Measurements from ENCODE around the gene RNF130. TPM values are rescaled to one million over a fixed set of nuclear protein-coding genes. Genes with fewer than 3 reads are reported as not detected.

Gene RNF130
- total RNA-seq, 1 donor from 2014 or later = 19.8 TPM

- peaks cover 8 to 12% (median 9%) of the 10 kb centered on the region in 3 donors for H3K4me1 ChIP-seq (ENCODE audit: control insufficient read depth in 3 of 3, insufficient read depth in 3 of 3, low read length in 3 of 3)
- H3K9ac ChIP-seq (ENCODE audit: low read depth in 1 of 3, low read length in 3 of 3) = no peak overlapping the region
- H3K27ac ChIP-seq (ENCODE audit: low read depth, low read length) = no peak overlapping the region
- no peaks in the 10 kb centered on the region for H3K27me3 ChIP-seq (ENCODE audit: control insufficient read depth in 3 of 3, insufficient read depth in 3 of 3, low read length in 3 of 3)
- no peak overlapping the region for H3K4me3 ChIP-seq (ENCODE audit: low read length in 3 of 3)
- no peaks in the 10 kb centered on the region for H3K36me3 ChIP-seq (ENCODE audit: control insufficient read depth in 3 of 3, insufficient read depth in 3 of 3, low read length in 3 of 3)
- H3K9me3 ChIP-seq (ENCODE audit: control insufficient read depth in 3 of 3, low read length in 3 of 3) = no peaks in the 10 kb centered on the region
These were observed 28.2 kb downstream of the RNF130 start for GRCh38 chr5:180043377-180043776.

- no peaks in the 10 kb centered on the region for H3K9me3 ChIP-seq (ENCODE audit: control insufficient read depth in 3 of 3, low read length in 3 of 3)
- peaks cover 4 to 8% (median 7%) of the 10 kb centered on the region in 3 donors for H3K36me3 ChIP-seq (ENCODE audit: control insufficient read depth in 3 of 3, insufficient read depth in 3 of 3, low read length in 3 of 3)
- H3K9ac ChIP-seq (ENCODE audit: low read depth in 1 of 3, low read length in 3 of 3) = no peak overlapping the region
- H3K27me3 ChIP-seq (ENCODE audit: control insufficient read depth in 3 of 3, insufficient read depth in 3 of 3, low read length in 3 of 3) = no peaks in the 10 kb centered on the region
- H3K4me3 ChIP-seq (ENCODE audit: low read length in 3 of 3) = no peak overlapping the region
- H3K4me1 ChIP-seq (ENCODE audit: control insufficient read depth in 3 of 3, insufficient read depth in 3 of 3, low read length in 3 of 3) = peaks cover 0 to 2% (median 0%) of the 10 kb centered on the region in 3 donors
- no peak overlapping the region for H3K27ac ChIP-seq (ENCODE audit: low read depth, low read length)
These were observed 30.0 kb downstream of the RNF130 start for GRCh38 chr5:180041301-180042274.

GRCh38 chr5:180040287-180041214, 31.0 kb downstream of the RNF130 start:
- H3K9ac ChIP-seq (ENCODE audit: low read depth in 1 of 3, low read length in 3 of 3) = no peak overlapping the region
- H3K27me3 ChIP-seq (ENCODE audit: control insufficient read depth in 3 of 3, insufficient read depth in 3 of 3, low read length in 3 of 3) = no peaks in the 10 kb centered on the region
- peaks cover 0 to 3% (median 0%) of the 10 kb centered on the region in 3 donors for H3K9me3 ChIP-seq (ENCODE audit: control insufficient read depth in 3 of 3, low read length in 3 of 3)
- H3K27ac ChIP-seq (ENCODE audit: low read depth, low read length) = no peak overlapping the region
- H3K36me3 ChIP-seq (ENCODE audit: control insufficient read depth in 3 of 3, insufficient read depth in 3 of 3, low read length in 3 of 3) = peaks cover 6 to 13% (median 10%) of the 10 kb centered on the region in 3 donors
- peaks cover 0 to 2% (median 0%) of the 10 kb centered on the region in 3 donors for H3K4me1 ChIP-seq (ENCODE audit: control insufficient read depth in 3 of 3, insufficient read depth in 3 of 3, low read length in 3 of 3)
- H3K4me3 ChIP-seq (ENCODE audit: low read length in 3 of 3) = no peak overlapping the region

- Histone ChIP-seq H3K36me3 (ENCODE audit: control insufficient read depth in 3 of 3, insufficient read depth in 3 of 3, low read length in 3 of 3) (peaks cover 6 to 13% (median 13%) of the 10 kb centered on the region in 3 donors), H3K9me3 (ENCODE audit: control insufficient read depth in 3 of 3, low read length in 3 of 3) (peaks cover 0 to 3% (median 0%) of the 10 kb centered on the region in 3 donors), H3K4me1 (ENCODE audit: control insufficient read depth in 3 of 3, insufficient read depth in 3 of 3, low read length in 3 of 3) (no peaks in the 10 kb centered on the region)
These were observed 36.2 kb downstream of the RNF130 start for GRCh38 chr5:180035206-180035931.

GRCh38 chr5:180034564-180034963, 37.0 kb downstream of the RNF130 start:
- Histone ChIP-seq H3K9me3 (ENCODE audit: control insufficient read depth in 3 of 3, low read length in 3 of 3) (peaks cover 0 to 3% (median 0%) of the 10 kb centered on the region in 3 donors), H3K9ac (ENCODE audit: low read depth in 1 of 3, low read length in 3 of 3) (no peak overlapping the region), H3K27ac (ENCODE audit: low read depth, low read length) (no peak overlapping the region), H3K27me3 (ENCODE audit: control insufficient read depth in 3 of 3, insufficient read depth in 3 of 3, low read length in 3 of 3) (no peaks in the 10 kb centered on the region), H3K4me1 (ENCODE audit: control insufficient read depth in 3 of 3, insufficient read depth in 3 of 3, low read length in 3 of 3) (no peaks in the 10 kb centered on the region), H3K36me3 (ENCODE audit: control insufficient read depth in 3 of 3, insufficient read depth in 3 of 3, low read length in 3 of 3) (peaks cover 6 to 13% (median 13%) of the 10 kb centered on the region in 3 donors), H3K4me3 (ENCODE audit: low read length in 3 of 3) (no peak overlapping the region)

More at GRCh38 chr5:180035206-180035931, 36.2 kb downstream of the RNF130 start:
- Histone ChIP-seq H3K9ac (ENCODE audit: low read depth in 1 of 3, low read length in 3 of 3) (no peak overlapping the region), H3K27me3 (ENCODE audit: control insufficient read depth in 3 of 3, insufficient read depth in 3 of 3, low read length in 3 of 3) (no peaks in the 10 kb centered on the region), H3K27ac (ENCODE audit: low read depth, low read length) (no peak overlapping the region), H3K4me3 (ENCODE audit: low read length in 3 of 3) (no peak overlapping the region)

- peaks cover 0 to 7% (median 0%) of the 10 kb centered on the region in 3 donors for H3K4me1 ChIP-seq (ENCODE audit: control insufficient read depth in 3 of 3, insufficient read depth in 3 of 3, low read length in 3 of 3)
- no peak overlapping the region for H3K4me3 ChIP-seq (ENCODE audit: low read length in 3 of 3)
- H3K36me3 ChIP-seq (ENCODE audit: control insufficient read depth in 3 of 3, insufficient read depth in 3 of 3, low read length in 3 of 3) = no peaks in the 10 kb centered on the region
- no peaks in the 10 kb centered on the region for H3K9me3 ChIP-seq (ENCODE audit: control insufficient read depth in 3 of 3, low read length in 3 of 3)
- no peak overlapping the region for H3K27ac ChIP-seq (ENCODE audit: low read depth, low read length)
- H3K9ac ChIP-seq (ENCODE audit: low read depth in 1 of 3, low read length in 3 of 3) = no peak overlapping the region
- no peaks in the 10 kb centered on the region for H3K27me3 ChIP-seq (ENCODE audit: control insufficient read depth in 3 of 3, insufficient read depth in 3 of 3, low read length in 3 of 3)
These were observed 44.0 kb downstream of the RNF130 start for GRCh38 chr5:180027459-180028089.

- no peaks in the 10 kb centered on the region for H3K27me3 ChIP-seq (ENCODE audit: control insufficient read depth in 3 of 3, insufficient read depth in 3 of 3, low read length in 3 of 3)
- no peak overlapping the region for H3K4me3 ChIP-seq (ENCODE audit: low read length in 3 of 3)
- H3K4me1 ChIP-seq (ENCODE audit: control insufficient read depth in 3 of 3, insufficient read depth in 3 of 3, low read length in 3 of 3) = peaks cover 0 to 7% (median 0%) of the 10 kb centered on the region in 3 donors
- no peak overlapping the region for H3K9ac ChIP-seq (ENCODE audit: low read depth in 1 of 3, low read length in 3 of 3)
- no peak overlapping the region for H3K27ac ChIP-seq (ENCODE audit: low read depth, low read length)
- no peaks in the 10 kb centered on the region for H3K36me3 ChIP-seq (ENCODE audit: control insufficient read depth in 3 of 3, insufficient read depth in 3 of 3, low read length in 3 of 3)
- no peaks in the 10 kb centered on the region for H3K9me3 ChIP-seq (ENCODE audit: control insufficient read depth in 3 of 3, low read length in 3 of 3)
These were observed 44.7 kb downstream of the RNF130 start for GRCh38 chr5:180026734-180027458.

- H3K4me3 ChIP-seq (ENCODE audit: low read length in 3 of 3) = no peak overlapping the region
- H3K9me3 ChIP-seq (ENCODE audit: control insufficient read depth in 3 of 3, low read length in 3 of 3) = no peaks in the 10 kb centered on the region
- H3K36me3 ChIP-seq (ENCODE audit: control insufficient read depth in 3 of 3, insufficient read depth in 3 of 3, low read length in 3 of 3) = peaks cover 0 to 3% (median 0%) of the 10 kb centered on the region in 3 donors
- no peaks in the 10 kb centered on the region for H3K27me3 ChIP-seq (ENCODE audit: control insufficient read depth in 3 of 3, insufficient read depth in 3 of 3, low read length in 3 of 3)
- peaks cover 0 to 7% (median 0%) of the 10 kb centered on the region in 3 donors for H3K4me1 ChIP-seq (ENCODE audit: control insufficient read depth in 3 of 3, insufficient read depth in 3 of 3, low read length in 3 of 3)
- H3K9ac ChIP-seq (ENCODE audit: low read depth in 1 of 3, low read length in 3 of 3) = no peak overlapping the region
- H3K27ac ChIP-seq (ENCODE audit: low read depth, low read length) = no peak overlapping the region
These were observed 45.2 kb downstream of the RNF130 start for GRCh38 chr5:180026320-180026719.
